ENCODE data around the gene TMEM135.

TMEM135 gene

GRCh38 chr11:87301785-87302540 lies 264.2 kb downstream of the TMEM135 start:
- no peak for DNase-seq (ENCODE audit: low spot score)

GRCh38 chr11:87304412-87304811 lies 266.7 kb downstream of the TMEM135 start:
- DNase-seq (ENCODE audit: low spot score) = no peak

- DNase-seq (ENCODE audit: low spot score) = no peak
These were observed 268.6 kb downstream of the TMEM135 start for GRCh38 chr11:87306262-87306851.

GRCh38 chr11:87307101-87307500 lies 269.4 kb downstream of the TMEM135 start:
- no peak for DNase-seq (ENCODE audit: low spot score)

GRCh38 chr11:87315229-87315628 lies 277.5 kb downstream of the TMEM135 start:
- DNase-seq (ENCODE audit: low spot score) = no peak

- DNase-seq (ENCODE audit: low spot score) = no peak
These were observed 278.8 kb downstream of the TMEM135 start for GRCh38 chr11:87316491-87316890.

GRCh38 chr11:87317441-87317840 lies 279.7 kb downstream of the TMEM135 start:
- DNase-seq (ENCODE audit: low spot score) = no peak

GRCh38 chr11:87320123-87320522 lies 282.4 kb downstream of the TMEM135 start:
- no peak for DNase-seq (ENCODE audit: low spot score)

GRCh38 chr11:87322568-87322967 lies 284.8 kb downstream of the TMEM135 start:
- no peak for DNase-seq (ENCODE audit: low spot score)

- no peak for DNase-seq (ENCODE audit: low spot score)
These were observed 286.2 kb downstream of the TMEM135 start for GRCh38 chr11:87323899-87324298.

- DNase-seq (ENCODE audit: low spot score) = no peak
These were observed 287.2 kb downstream of the TMEM135 start for GRCh38 chr11:87324817-87325489.

- DNase-seq (ENCODE audit: low spot score) = no peak
These were observed 287.7 kb downstream of the TMEM135 start for GRCh38 chr11:87325490-87325872.

GRCh38 chr11:87326594-87326993 lies 288.9 kb downstream of the TMEM135 start:
- DNase-seq (ENCODE audit: low spot score) = no peak

GRCh38 chr11:87329172-87329571 lies 291.4 kb downstream of the TMEM135 start:
- DNase-seq (ENCODE audit: low spot score) = no peak

- no peak for DNase-seq (ENCODE audit: low spot score)
These were observed 292.5 kb downstream of the TMEM135 start for GRCh38 chr11:87330187-87330601.

GRCh38 chr11:87331273-87331672 lies 293.5 kb downstream of the TMEM135 start:
- no peak for DNase-seq (ENCODE audit: low spot score)

- DNase-seq (ENCODE audit: low spot score) = no peak
These were observed 300.4 kb downstream of the TMEM135 start for GRCh38 chr11:87338046-87338639.

- DNase-seq (ENCODE audit: low spot score) = no peak
These were observed 301.7 kb downstream of the TMEM135 start for GRCh38 chr11:87339416-87339815.

GRCh38 chr11:87347441-87347840 lies 309.7 kb downstream of the TMEM135 start:
- no peak for DNase-seq (ENCODE audit: low spot score)

GRCh38 chr11:87347854-87348253 lies 310.1 kb downstream of the TMEM135 start:
- no peak for DNase-seq (ENCODE audit: low spot score)

GRCh38 chr11:87351676-87352075 lies 313.9 kb downstream of the TMEM135 start:
- no peak for DNase-seq (ENCODE audit: low spot score)

- DNase-seq (ENCODE audit: low spot score) = peak; percentile 67
These were observed 315.3 kb downstream of the TMEM135 start for GRCh38 chr11:87352759-87353707.
